Adrenal gland (tissue), 5 donors: ENCODE measurements around the gene PDXDC1.
"Not testable (repeated sequence)": the region's sequence is repeated elsewhere in the genome, so short reads cannot be mapped to it uniquely, and the experiment has no call there.

Experiments
- POLR2A ChIP-seq, 2 donors: fragments of 450-650 bp; IDR thresholded peaks; one replicate each; pipeline ENCODE4 v1.6.1; 2017; ENCODE audit warnings: antibody characterized with exemption in 2 of 2, mild to moderate bottlenecking in 2 of 2, moderate library complexity in 1 of 2
- TF ChIP-seq, protein P1 (sequence below), 6 experiments: fragments of 450-650 bp in 4 of 6; fragments of 200-600 bp in 2 of 6; sonication (generic) in 1 of 6; IDR thresholded peaks; 1 replicate in 5 of 6; 2 replicates in 1 of 6; pipeline versions ENCODE4 v1.5.1 to v1.8.0; 2016 to 2021; ENCODE audit warnings: antibody characterized with exemption in 6 of 6, mild to moderate bottlenecking in 2 of 6, moderate library complexity in 1 of 6
- donor health status: DM: no; HTN: no; CAD: no.

DNA sequence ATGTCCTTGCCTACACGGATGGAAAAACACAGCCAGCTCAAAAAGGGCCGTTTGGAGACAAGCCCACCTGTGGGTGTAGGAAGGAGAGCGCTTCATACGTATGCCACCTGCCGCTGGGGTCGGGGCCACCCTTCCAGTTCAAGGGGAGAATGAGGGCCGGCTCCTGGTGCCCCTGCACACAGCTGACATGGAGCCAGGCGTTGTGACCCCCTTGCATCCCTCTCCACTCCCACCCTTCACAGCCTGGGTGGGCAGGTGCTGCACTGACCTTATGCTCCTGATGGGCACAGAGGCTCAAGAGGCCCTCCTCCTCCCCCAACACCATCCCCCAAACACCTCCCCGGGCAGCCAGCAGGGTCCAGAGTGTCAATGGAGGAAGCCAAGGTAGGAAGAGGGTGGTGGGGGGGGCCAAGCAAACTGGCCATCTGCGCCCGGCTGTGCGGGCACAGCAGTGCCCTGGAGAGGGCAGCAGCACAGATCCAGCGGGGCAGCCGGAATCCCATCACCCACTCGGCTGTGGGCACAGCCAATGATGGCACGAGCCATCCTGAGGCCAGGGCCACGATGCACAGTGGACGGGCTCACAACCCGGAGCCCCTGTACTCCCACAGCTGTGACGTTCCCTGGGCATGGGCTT lies 170.1 kb downstream of the PDXDC1 start:
- TF ChIP-seq, protein P1, sequence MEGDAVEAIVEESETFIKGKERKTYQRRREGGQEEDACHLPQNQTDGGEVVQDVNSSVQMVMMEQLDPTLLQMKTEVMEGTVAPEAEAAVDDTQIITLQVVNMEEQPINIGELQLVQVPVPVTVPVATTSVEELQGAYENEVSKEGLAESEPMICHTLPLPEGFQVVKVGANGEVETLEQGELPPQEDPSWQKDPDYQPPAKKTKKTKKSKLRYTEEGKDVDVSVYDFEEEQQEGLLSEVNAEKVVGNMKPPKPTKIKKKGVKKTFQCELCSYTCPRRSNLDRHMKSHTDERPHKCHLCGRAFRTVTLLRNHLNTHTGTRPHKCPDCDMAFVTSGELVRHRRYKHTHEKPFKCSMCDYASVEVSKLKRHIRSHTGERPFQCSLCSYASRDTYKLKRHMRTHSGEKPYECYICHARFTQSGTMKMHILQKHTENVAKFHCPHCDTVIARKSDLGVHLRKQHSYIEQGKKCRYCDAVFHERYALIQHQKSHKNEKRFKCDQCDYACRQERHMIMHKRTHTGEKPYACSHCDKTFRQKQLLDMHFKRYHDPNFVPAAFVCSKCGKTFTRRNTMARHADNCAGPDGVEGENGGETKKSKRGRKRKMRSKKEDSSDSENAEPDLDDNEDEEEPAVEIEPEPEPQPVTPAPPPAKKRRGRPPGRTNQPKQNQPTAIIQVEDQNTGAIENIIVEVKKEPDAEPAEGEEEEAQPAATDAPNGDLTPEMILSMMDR (IDR thresholded peaks at IDR 0.05), result not testable (repeated sequence)
- TF ChIP-seq POLR2A (IDR thresholded peaks at IDR 0.05), result not testable (repeated sequence)
